ENCODE measurements around the gene CD300LF.

The CD300LF gene

GRCh38 chr17:74687886-74688285 lies 24.8 kb downstream of the CD300LF start:
- DNase-seq (ENCODE audit: low read depth in 2 of 2), result no peak

DNA sequence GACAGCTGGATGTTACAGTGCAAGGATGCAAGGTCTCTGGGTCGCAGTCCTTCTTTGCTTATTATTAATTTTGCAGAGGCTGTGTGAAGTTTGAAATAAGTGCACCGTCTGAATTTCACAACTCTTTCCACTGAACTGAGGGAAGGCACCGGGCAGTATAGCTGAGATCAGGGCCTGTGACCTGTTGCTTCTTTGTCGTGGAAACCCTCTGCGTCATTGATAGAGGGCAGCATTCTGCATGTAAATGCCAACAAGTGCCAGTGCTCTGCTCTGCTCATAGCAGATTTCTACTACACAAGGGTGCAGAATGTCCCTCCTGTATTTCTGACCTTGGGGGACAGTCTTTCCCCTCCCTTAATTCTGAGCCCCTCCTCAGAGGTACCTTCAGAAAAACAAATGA lies 26.0 kb downstream of the CD300LF start:
- DNase-seq (ENCODE audit: low read depth in 2 of 2), result no peak

- no peak for DNase-seq (ENCODE audit: low read depth in 2 of 2)
Observed at GRCh38 chr17:74682471-74683190, 30.1 kb downstream of the CD300LF start.

DNA sequence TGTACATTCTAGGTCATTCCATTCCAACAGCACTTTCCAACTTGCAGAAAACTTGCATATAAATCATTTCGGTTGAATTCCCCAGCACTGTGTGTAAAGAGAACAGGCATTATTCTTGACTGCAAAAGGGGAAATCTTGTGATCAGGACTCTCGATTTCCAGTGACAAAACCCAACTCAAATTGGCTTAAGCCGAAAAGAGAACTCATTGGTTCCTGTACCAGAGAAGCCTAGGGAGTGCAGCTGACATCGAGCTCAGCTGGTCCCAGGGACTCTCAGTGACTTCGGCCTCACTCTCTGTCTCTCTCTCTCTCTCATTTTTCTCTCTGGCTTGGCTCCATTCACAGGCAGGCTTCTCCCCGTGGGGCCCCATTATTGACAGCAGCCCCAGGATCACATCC lies 30.7 kb downstream of the CD300LF start:
- DNase-seq (ENCODE audit: low read depth in 2 of 2), result no peak

DNA sequence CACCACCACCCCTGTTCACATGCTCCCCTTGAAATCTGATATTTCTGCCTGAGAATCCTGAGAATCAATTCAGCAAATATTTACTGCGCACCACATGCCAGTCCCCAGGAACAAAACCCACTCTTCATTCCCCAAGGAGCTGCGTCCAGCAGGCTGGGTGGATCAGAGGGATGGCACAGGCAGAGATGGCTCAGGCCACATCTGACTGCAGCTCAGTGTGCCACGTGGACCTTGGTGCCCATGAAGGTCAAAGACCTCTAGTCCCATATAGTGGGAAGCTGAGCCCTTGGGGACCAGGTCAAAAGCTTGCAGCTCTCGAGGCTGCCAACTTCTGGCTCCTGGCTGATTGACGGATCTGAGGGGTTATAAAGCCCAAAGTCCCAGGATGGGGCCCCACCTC lies 31.8 kb downstream of the CD300LF start:
- DNase-seq (ENCODE audit: low read depth in 2 of 2), result no peak

- no peak for DNase-seq (ENCODE audit: low read depth in 2 of 2)
Observed at GRCh38 chr17:74680213-74680612, 32.5 kb downstream of the CD300LF start.

GRCh38 chr17:74679374-74679773 lies 33.3 kb downstream of the CD300LF start:
- no peak for DNase-seq (ENCODE audit: low read depth in 2 of 2)

- DNase-seq (ENCODE audit: low read depth in 2 of 2), result no peak
Observed at GRCh38 chr17:74678541-74678940, 34.2 kb downstream of the CD300LF start.

- DNase-seq (ENCODE audit: low read depth in 2 of 2), result no peak
Observed at GRCh38 chr17:74677558-74678466, 34.9 kb downstream of the CD300LF start.

- DNase-seq (ENCODE audit: low read depth in 2 of 2), result peak; percentile 45 to 64
Observed at GRCh38 chr17:74671031-74671771, 41.5 kb downstream of the CD300LF start.

DNA sequence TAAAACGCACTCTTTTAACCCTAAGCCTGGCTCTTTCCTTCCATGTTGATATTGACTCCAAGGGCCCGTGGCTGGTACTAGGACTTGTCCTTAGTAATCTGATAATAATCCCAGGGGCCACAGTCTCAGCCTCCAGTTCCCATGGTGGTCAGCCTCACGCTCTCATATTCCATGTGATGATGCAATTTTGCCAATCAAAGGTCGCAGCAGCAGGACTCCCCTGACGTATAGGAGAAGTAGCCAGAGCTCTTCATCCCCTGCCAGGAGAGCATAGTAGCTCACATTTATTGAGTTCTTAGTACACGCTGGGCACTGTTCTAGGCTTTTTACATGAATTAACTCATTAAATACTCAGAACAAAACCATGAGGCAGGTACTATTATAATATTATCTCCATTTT lies 42.4 kb downstream of the CD300LF start:
- no peak for DNase-seq (ENCODE audit: low read depth in 2 of 2)

GRCh38 chr17:74663561-74663960 lies 49.2 kb downstream of the CD300LF start:
- no peak for DNase-seq (ENCODE audit: low read depth in 2 of 2)

GRCh38 chr17:74659889-74660288 lies 52.8 kb downstream of the CD300LF start:
- no peak for DNase-seq (ENCODE audit: low read depth in 2 of 2)

GRCh38 chr17:74658620-74659019 lies 54.1 kb downstream of the CD300LF start:
- no peak for DNase-seq (ENCODE audit: low read depth in 2 of 2)

- no peak for DNase-seq (ENCODE audit: low read depth in 2 of 2)
Observed at GRCh38 chr17:74654742-74655141, 58.0 kb downstream of the CD300LF start.

GRCh38 chr17:74652020-74652419 lies 60.7 kb downstream of the CD300LF start:
- no peak for DNase-seq (ENCODE audit: low read depth in 2 of 2)

- no peak for DNase-seq (ENCODE audit: low read depth in 2 of 2)
Observed at GRCh38 chr17:74649909-74650308, 62.8 kb downstream of the CD300LF start.

DNA sequence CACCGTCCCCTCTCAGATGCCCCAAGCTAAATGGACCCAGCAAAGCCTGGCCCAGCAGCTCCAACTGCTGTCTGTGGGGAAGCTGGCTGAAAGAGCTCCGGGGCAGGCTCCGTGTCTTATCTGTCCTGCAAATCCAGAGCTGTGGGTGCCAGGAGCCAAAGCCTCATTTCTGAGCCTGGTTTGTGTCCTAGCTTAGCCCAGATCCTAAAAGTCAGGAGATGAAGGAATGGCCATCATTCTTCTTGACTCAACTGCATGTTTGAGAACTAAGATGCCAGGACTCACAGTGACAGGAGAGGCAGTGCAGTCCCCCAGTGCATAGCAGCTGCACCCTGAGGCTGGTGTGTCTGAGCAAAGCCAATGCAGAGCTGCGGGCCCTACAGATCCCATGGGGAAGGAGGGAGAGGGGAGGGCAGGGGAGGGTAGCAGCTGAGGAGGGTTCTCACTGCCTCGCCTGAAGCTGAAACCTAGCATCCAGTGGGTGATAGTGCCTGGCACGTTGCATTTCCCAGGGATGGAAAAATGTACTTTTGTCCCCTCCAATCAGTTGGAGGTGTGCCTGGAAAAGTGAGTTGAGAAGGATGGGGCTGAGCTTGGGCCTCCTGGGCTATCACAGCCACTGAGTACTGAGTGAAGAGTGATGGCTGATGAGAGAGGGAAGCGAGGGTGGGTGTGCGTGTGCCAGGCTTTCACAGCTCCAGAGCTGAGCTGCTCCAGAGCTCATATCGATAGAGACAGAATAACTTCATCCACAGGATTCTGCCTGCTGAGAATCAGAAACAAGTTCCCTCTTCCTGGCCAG lies 64.7 kb downstream of the CD300LF start:
- no peak for DNase-seq (ENCODE audit: low read depth in 2 of 2)

GRCh38 chr17:74646231-74646630 lies 66.5 kb downstream of the CD300LF start:
- no peak for DNase-seq (ENCODE audit: low read depth in 2 of 2)

DNA sequence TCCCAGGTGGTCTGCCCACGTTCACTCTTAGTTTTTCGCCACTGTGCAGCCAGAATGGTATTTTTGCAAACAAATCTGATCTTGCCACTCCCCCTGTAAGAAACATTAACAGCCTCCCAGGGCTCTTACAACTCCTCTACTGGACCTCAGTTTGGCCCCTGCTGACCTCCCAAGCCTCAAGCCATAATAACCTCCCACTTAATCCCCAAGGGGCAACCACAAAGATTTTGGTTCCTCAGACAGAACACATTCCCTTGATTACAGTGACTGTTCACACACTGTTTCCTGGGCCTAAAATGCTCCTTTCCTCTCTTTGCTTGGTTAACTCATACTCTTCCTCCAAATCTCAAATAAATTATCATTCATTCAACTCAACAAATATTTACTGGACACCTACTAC lies 67.7 kb downstream of the CD300LF start:
- no peak for DNase-seq (ENCODE audit: low read depth in 2 of 2)

DNA sequence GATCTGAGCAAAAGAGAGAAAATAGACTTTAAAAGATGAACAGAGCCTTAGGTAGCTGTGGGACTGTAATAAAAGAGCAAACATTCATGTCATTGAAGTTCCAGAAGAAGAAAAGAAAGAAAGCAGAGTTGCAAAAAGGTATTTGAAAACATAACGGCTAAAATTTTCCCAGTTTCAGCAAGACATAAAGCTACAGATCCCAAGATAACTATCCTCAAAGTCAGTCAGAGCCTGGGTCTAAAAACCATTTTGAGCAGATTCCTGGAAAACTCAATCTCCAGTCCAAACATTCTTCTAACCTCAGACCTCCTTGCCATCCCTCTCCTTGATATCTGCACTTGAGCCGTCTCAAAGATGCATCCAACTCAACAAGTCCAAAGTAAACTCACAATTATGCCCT lies 68.3 kb downstream of the CD300LF start:
- DNase-seq (ENCODE audit: low read depth in 2 of 2), result no peak
